Measurements from ENCODE around the gene ENC1. TPM values are rescaled to one million over a fixed set of nuclear protein-coding genes. Genes with fewer than 3 reads are reported as not detected.

ENC1 gene
- total RNA-seq, 1 experiment from 2014 or later: 24.5 TPM

DNA sequence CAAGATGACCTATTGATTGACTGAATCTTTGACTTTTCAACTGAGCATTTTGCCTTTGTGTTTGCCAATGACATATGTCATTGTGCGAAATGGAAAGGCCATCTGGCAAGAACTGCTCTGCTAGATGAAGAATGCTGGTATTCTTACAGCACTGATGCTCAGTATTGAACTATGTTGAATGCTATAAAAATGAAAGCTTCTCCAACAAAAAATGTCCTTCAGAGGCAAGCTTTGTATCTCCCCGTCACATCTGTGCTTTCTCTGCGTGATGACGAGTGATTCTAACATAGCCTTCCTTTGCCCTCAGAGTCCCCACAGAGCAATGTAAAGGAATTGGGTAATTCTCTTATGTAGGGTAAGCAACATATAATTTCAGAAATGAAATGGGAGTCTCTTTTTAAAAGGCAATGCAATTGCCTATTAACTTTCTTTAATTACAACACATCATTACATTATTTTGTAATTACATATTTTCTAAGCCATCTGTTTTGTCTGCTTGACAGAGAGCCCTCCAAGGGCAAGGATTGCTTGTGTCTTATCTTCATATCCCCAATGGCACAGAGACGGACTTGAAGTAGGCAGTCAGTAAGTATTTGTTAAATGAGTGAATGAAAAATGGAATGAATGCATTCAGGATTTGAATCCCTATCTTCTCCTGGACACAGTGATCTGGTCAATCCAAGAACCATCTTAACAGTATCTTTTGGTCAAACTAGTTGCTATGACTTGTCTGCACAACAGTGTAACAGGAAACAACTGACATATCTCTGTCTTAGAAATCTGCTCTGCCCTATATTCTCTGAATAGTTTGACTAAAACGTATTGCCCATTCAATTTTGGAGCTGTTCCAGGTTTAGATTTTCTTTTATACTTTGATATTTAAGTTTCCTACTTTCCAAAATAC lies 46.1 kb downstream of the ENC1 start:
- no TSS peak for BruUV-seq (replicated peaks)
- Histone ChIP-seq H3K4me2 (ENCODE audit: low read length) (no peak overlapping the region), H4K20me1 (ENCODE audit: low read length) (no peaks in the 10 kb centered on the region), H3F3A (ENCODE audit: low read length, unreplicated experiment) (no peaks in the 10 kb centered on the region), H3K4me1 (ENCODE audit: insufficient read depth, low read length) (no peaks in the 10 kb centered on the region), H3K27ac (ENCODE audit: low read length) (no peak overlapping the region), H3K9me3 (ENCODE audit: low read length) (no peaks in the 10 kb centered on the region), H3K4me3 (ENCODE audit: low read length) (no peak overlapping the region), H3K9ac (ENCODE audit: low read length) (no peak overlapping the region), H3K9me2 (replicated peaks; ENCODE audit: low read length) (no peaks in the 10 kb centered on the region), H2AFZ (ENCODE audit: low read length) (no peak overlapping the region), H3K79me2 (ENCODE audit: low read length) (no peaks in the 10 kb centered on the region), H3K27me3 (ENCODE audit: low read length) (no peaks in the 10 kb centered on the region), H3K36me3 (ENCODE audit: low read depth, low read length) (no peaks in the 10 kb centered on the region)
- DNase-seq (no peak), ATAC-seq (no peak)
- intact Hi-C loops (cut with micrococcal nuclease): no loop called here
- POLR2A ChIA-PET (ENCODE audit: unreplicated experiment): no interaction called here
- CTCF ChIA-PET: no interaction called here
- no peak for TF ChIP-seq EZH2 (IDR thresholded peaks at IDR 0.05; ENCODE audit: low read length, unreplicated experiment)
- no peak for TF ChIP-seq EZH2phosphoT487 (IDR thresholded peaks at IDR 0.05; ENCODE audit: borderline replicate concordance, low read length)
- TF ChIP-seq, protein P1, sequence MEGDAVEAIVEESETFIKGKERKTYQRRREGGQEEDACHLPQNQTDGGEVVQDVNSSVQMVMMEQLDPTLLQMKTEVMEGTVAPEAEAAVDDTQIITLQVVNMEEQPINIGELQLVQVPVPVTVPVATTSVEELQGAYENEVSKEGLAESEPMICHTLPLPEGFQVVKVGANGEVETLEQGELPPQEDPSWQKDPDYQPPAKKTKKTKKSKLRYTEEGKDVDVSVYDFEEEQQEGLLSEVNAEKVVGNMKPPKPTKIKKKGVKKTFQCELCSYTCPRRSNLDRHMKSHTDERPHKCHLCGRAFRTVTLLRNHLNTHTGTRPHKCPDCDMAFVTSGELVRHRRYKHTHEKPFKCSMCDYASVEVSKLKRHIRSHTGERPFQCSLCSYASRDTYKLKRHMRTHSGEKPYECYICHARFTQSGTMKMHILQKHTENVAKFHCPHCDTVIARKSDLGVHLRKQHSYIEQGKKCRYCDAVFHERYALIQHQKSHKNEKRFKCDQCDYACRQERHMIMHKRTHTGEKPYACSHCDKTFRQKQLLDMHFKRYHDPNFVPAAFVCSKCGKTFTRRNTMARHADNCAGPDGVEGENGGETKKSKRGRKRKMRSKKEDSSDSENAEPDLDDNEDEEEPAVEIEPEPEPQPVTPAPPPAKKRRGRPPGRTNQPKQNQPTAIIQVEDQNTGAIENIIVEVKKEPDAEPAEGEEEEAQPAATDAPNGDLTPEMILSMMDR (conservative IDR thresholded peaks at IDR 0.05; ENCODE audit: low read depth, low read length): no peak

DNA sequence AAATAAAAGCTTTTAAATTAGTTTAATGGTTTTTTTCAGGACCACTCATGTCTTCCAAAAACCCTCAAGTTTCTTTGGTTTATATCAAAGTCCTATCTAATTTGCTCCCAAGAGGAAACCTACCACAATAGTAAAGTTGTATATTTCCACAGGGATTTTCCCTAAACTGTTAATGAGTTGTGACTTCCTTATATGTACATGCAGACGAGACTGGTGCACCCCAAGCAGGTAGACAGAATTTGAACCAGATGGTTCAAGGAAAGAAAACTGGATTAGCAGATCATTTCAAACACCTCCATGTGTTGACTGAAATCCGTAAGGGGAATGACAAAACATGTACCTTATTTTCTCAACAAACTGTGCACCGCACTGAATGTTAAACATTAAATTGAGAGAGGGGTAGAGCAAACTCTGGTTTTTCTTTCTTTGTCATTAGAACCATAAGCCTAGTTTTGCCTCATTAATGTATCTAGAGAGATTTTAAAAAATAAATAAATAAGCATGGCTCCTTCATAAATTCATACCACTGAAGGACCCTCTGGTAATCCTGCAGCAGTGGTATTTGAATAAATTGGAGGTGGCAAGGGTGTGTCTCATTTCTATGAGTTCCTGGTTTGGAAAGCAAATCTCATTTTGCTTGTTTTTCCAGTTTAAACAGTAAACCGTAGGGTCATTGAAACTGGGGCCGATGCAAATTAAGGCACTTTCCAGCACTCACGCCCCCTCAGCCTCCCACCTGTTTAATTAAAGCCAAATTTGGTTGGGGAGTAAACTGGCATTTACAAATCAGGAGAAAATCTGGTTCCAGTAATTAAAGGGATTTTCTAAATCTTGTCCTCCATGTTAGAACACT lies 51.1 kb downstream of the ENC1 start:
- intact Hi-C loops (cut with micrococcal nuclease): no loop called here
- TF ChIP-seq EZH2phosphoT487 (IDR thresholded peaks at IDR 0.05; ENCODE audit: borderline replicate concordance, low read length) (no peak), EZH2 (IDR thresholded peaks at IDR 0.05; ENCODE audit: low read length, unreplicated experiment) (no peak)
- TF ChIP-seq, protein P1 (conservative IDR thresholded peaks at IDR 0.05; ENCODE audit: low read depth, low read length): no peak

More for the DNA sequence above, 51.1 kb downstream of the ENC1 start:
- Histone ChIP-seq H3K36me3 (ENCODE audit: low read depth, low read length) (no peaks in the 10 kb centered on the region), H3K4me1 (ENCODE audit: insufficient read depth, low read length) (no peaks in the 10 kb centered on the region), H3K4me3 (ENCODE audit: low read length) (no peak overlapping the region), H3K9me3 (ENCODE audit: low read length) (no peaks in the 10 kb centered on the region), H3F3A (ENCODE audit: low read length, unreplicated experiment) (no peaks in the 10 kb centered on the region), H3K4me2 (ENCODE audit: low read length) (no peak overlapping the region), H3K79me2 (ENCODE audit: low read length) (no peaks in the 10 kb centered on the region), H3K27me3 (ENCODE audit: low read length) (no peaks in the 10 kb centered on the region), H3K9me2 (replicated peaks; ENCODE audit: low read length) (no peaks in the 10 kb centered on the region), H2AFZ (ENCODE audit: low read length) (no peak overlapping the region), H3K27ac (ENCODE audit: low read length) (no peak overlapping the region), H4K20me1 (ENCODE audit: low read length) (no peaks in the 10 kb centered on the region), H3K9ac (ENCODE audit: low read length) (no peak overlapping the region)
- ATAC-seq (no peak), DNase-seq (no peak)
- ChIA-PET CTCF (no interaction called here), POLR2A (ENCODE audit: unreplicated experiment) (no interaction called here)
- BruUV-seq (replicated peaks): no TSS peak
